Endothelial cell of umbilical vein (primary cell): ENCODE results near the gene KDM4B. TPM values are rescaled to one million over a fixed set of nuclear protein-coding genes. Genes with fewer than 3 reads are reported as not detected.

Experiments used
- BruUV-seq: library from RNA; stranded (reverse); fragments of 400-500 nt; replicated peaks from 2 replicates; lab custom pipeline; 2021; lab: Mats Ljungman, UMichigan
- CTCF ChIA-PET: fragments of 300-600, 350-600 bp; sonication (Branson Sonifier 250); formaldehyde crosslinking; loops from one replicate; lab custom pipeline; 2021; ENCODE audit warnings: antibody characterized with exemption, inconsistent platforms; lab: Charles Lee
- POLR2A ChIA-PET: fragments of 300-600, 350-600 bp; sonication (Branson Sonifier 250); formaldehyde crosslinking; loops from one replicate; lab custom pipeline; 2021; ENCODE audit warnings: antibody characterized with exemption, inconsistent platforms; lab: Charles Lee
- DNase-seq: peaks from one replicate; pipeline ENCODE4 v3.0.0-alpha.2; 2011; ENCODE audit warnings: low read depth, low spot score
- FAIRE-seq: peaks from 2 replicates; lab custom pipeline; 2011; peaks lifted over from hg19 to GRCh38; lab: Jason Lieb, UNC
- H2AFZ ChIP-seq: 2 replicates; pipeline ENCODE4 v1.6.0; 2012; ENCODE audit warnings: low read depth, low read length, control low read depth, inconsistent platforms
- H3K27ac ChIP-seq: 2 replicates; pipeline ENCODE4 v1.5.1; 2011; ENCODE audit warnings: low read depth, mild to moderate bottlenecking, control low read depth, low read length, moderate library complexity; ENCODE audit not compliant: insufficient read depth
- H3K27me3 ChIP-seq, 2 experiments: 2 replicates each; pipeline versions ENCODE4 v1.6.0 to v1.6.1; 2011; ENCODE audit warnings: low read length in 2 of 2, mixed read lengths in 1 of 2; ENCODE audit not compliant: control insufficient read depth in 2 of 2, insufficient read depth in 2 of 2
- H3K36me3 ChIP-seq, 2 experiments: 2 replicates in 1 of 2; 3 replicates in 1 of 2; pipeline ENCODE4 v1.5.1; 2011; ENCODE audit warnings: low read length in 2 of 2, mild to moderate bottlenecking in 1 of 2, moderate library complexity in 1 of 2; ENCODE audit not compliant: control insufficient read depth in 2 of 2, insufficient read depth in 2 of 2; ENCODE audit errors: extremely low read depth in 1 of 2
- H3K4me1 ChIP-seq: 3 replicates; pipeline ENCODE4 v1.5.1; 2011; ENCODE audit warnings: mild to moderate bottlenecking, low read length; ENCODE audit not compliant: control insufficient read depth, insufficient read depth; ENCODE audit errors: extremely low read depth
- H3K4me2 ChIP-seq: 2 replicates; pipeline ENCODE4 v1.6.1; 2011; ENCODE audit warnings: low read length, control low read depth, mixed read lengths; ENCODE audit not compliant: insufficient read depth
- H3K4me3 ChIP-seq, 3 experiments: fragments of 200-600 bp in 1 of 3; sonication (generic), shearing (Covaris generic) in 1 of 3; replicated peaks in 1 of 3; 2 replicates each; pipeline ENCODE4 v1.5.1; 2011 to 2016; ENCODE audit warnings: control low read depth in 3 of 3, low read length in 3 of 3, mild to moderate bottlenecking in 2 of 3, inconsistent platforms in 1 of 3, low read depth in 1 of 3, moderate library complexity in 1 of 3; ENCODE audit not compliant: insufficient read depth in 1 of 3
- H3K79me2 ChIP-seq: 2 replicates; pipeline ENCODE4 v1.6.0; 2012; ENCODE audit warnings: low read length, inconsistent platforms; ENCODE audit not compliant: control insufficient read depth, insufficient read depth
- H3K9ac ChIP-seq: replicated peaks from 2 replicates; pipeline ENCODE3; 2011; ENCODE audit warnings: low read length, control low read depth; ENCODE audit not compliant: insufficient read depth; ENCODE audit errors: extremely low read depth
- H3K9me1 ChIP-seq: replicated peaks from 3 replicates; pipeline ENCODE4 v1.6.0; 2011; ENCODE audit warnings: mild to moderate bottlenecking, low read length; ENCODE audit not compliant: control insufficient read depth, insufficient read depth; ENCODE audit errors: extremely low read depth
- H3K9me3 ChIP-seq: replicated peaks from 2 replicates; pipeline ENCODE4 v1.5.1; 2012; ENCODE audit warnings: low read length, inconsistent platforms; ENCODE audit not compliant: control insufficient read depth, insufficient read depth
- H4K20me1 ChIP-seq: replicated peaks from 2 replicates; pipeline ENCODE3; 2011; ENCODE audit warnings: mild to moderate bottlenecking, low read length; ENCODE audit not compliant: control insufficient read depth, insufficient read depth; ENCODE audit errors: extremely low read depth
- CTCF ChIP-seq, 2 donors: IDR thresholded peaks; 1 replicate in 1 of 2; 2 replicates in 1 of 2; pipeline ENCODE4 v1.5.1; 2011; ENCODE audit warnings: low read length in 2 of 2, mild to moderate bottlenecking in 2 of 2, moderate library complexity in 2 of 2, control low read depth in 1 of 2, inconsistent platforms in 1 of 2, low read depth in 1 of 2; ENCODE audit not compliant: insufficient read depth in 1 of 2; ENCODE audit errors: extremely low read depth in 1 of 2
- EZH2 ChIP-seq: IDR thresholded peaks from 2 replicates; pipeline ENCODE4 v1.6.1; 2012; ENCODE audit warnings: borderline replicate concordance, low read depth, mild to moderate bottlenecking, moderate library complexity, low read length, inconsistent platforms; ENCODE audit not compliant: severe bottlenecking
- FOS ChIP-seq: IDR thresholded peaks from 2 replicates; pipeline ENCODE4 v1.6.1; 2011; ENCODE audit warnings: mild to moderate bottlenecking, low read length, moderate library complexity, borderline replicate concordance; ENCODE audit not compliant: insufficient read depth
- GATA2 ChIP-seq: IDR thresholded peaks from 2 replicates; pipeline ENCODE4 v1.7.0; 2011; ENCODE audit warnings: low read depth, mild to moderate bottlenecking, moderate library complexity, mixed read lengths, low read length; ENCODE audit not compliant: insufficient read length, insufficient read depth
- JUN ChIP-seq: IDR thresholded peaks from 2 replicates; pipeline ENCODE4 v1.6.1; 2011; ENCODE audit warnings: borderline replicate concordance, low read depth; ENCODE audit not compliant: insufficient read length, insufficient read depth
- MAX ChIP-seq: IDR thresholded peaks from 2 replicates; pipeline ENCODE4 v1.6.1; 2011; ENCODE audit not compliant: insufficient read depth, insufficient read length
- MYC ChIP-seq: IDR thresholded peaks from one replicate; pipeline ENCODE4 v1.6.1; 2011; ENCODE audit warnings: mild to moderate bottlenecking, low read depth, low read length
- POLR2A ChIP-seq: IDR thresholded peaks from 2 replicates; pipeline ENCODE4 v1.6.1; 2012; ENCODE audit warnings: low read depth, mild to moderate bottlenecking, control low read depth, low read length
- POLR2AphosphoS5 ChIP-seq: IDR thresholded peaks from 2 replicates; pipeline ENCODE4 v1.6.1; 2012; ENCODE audit warnings: low read depth, mild to moderate bottlenecking, control low read depth, low read length, moderate library complexity; ENCODE audit not compliant: insufficient read depth
- dilution Hi-C: fragments of 300-500 bp; cut with MboI; formaldehyde crosslinking; loops from one replicate; pipeline ENCODE4 v1.15.0; 2019; ENCODE audit warnings: low sequenced_read_pairs; ENCODE audit not compliant: extremely low pct_ligation_motif_present
- intact Hi-C: fragments of 100-400 bp; cut with micrococcal nuclease; formaldehyde crosslinking; loops from one replicate; pipeline ENCODE4 v1.10.0; 2022
- polyA plus RNA-seq, 4 experiments: library from polyadenylated mRNA; depleted of rRNA in 3 of 4; stranded (reverse) in 3 of 4; unstranded in 1 of 4; fragments of >200 nt; gene quantifications; 2 replicates each; pipeline versions ENCODE4 v1.2.1 to v1.2.3, GENCODE V29; 2011 to 2012; ENCODE audit warnings: missing spikeins in 1 of 4
- total RNA-seq: library from RNA; stranded (reverse); gene quantifications from 2 replicates; pipeline ENCODE4 v1.2.3, GENCODE V29; 2021

Gene KDM4B
- total and polyA plus RNA-seq, 2 donors (not counting 3 experiments of a cell fraction or from before 2014, with no cell fraction given), result 12.4 to 37.2 TPM

- Histone ChIP-seq H3K9me3 (no peaks in the 10 kb centered on the region), H3K79me2 (no peaks in the 10 kb centered on the region), H2AFZ (no peak overlapping the region), H3K4me1 (no peaks in the 10 kb centered on the region), H4K20me1 (no peaks in the 10 kb centered on the region), H3K9ac (no peak overlapping the region), H3K9me1 (no peaks in the 10 kb centered on the region), H3K27me3 (no peaks in the 10 kb centered on the region), H3K36me3 (peaks cover 0 to 8% of the 10 kb centered on the region in 2 experiments), H3K4me2 (no peak overlapping the region), H3K4me3 (no peak overlapping the region), H3K27ac (no peak overlapping the region)
- CTCF ChIA-PET, result no interaction called here
- FAIRE-seq (no peak), DNase-seq (no peak)
- intact Hi-C loops (no loop called here), dilution Hi-C loops (no loop called here)
- POLR2A ChIA-PET, result no interaction called here
- no TSS peak for BruUV-seq
- TF ChIP-seq MAX (no peak), FOS (no peak), MYC (no peak), GATA2 (no peak), POLR2AphosphoS5 (no peak), POLR2A (no peak), JUN (no peak), EZH2 (no peak), CTCF (IDR thresholded peaks at IDR 0.05; ENCODE audit: extremely low read depth in 1 of 2, insufficient read depth in 1 of 2, low read depth in 1 of 2, low read length in 2 of 2) (no peak)
Observed at GRCh38 chr19:5149508-5149907, 180.6 kb downstream of the KDM4B start.
